Activated CD4-positive, alpha-beta T cell treated with anti-CD3 and anti-CD28 coated beads, Interleukin-2, Interleukin-4, amounts not matched to agents 100 ng/mL and 50 ng/mL, durations not matched to agents 16 hours and 8 hours (primary cell): ENCODE results near the gene PDE8A.

Experiments used
- DNase-seq: peaks from one replicate; pipeline ENCODE4 v3.0.0-alpha.2; 2020; ENCODE audit warnings: low spot score

Gene PDE8A

GRCh38 chr15:84981711-84982300, at the start of gene PDE8A:
TSS of gene PDE8A (plus strand) at chr15:84981856. CDS start at chr15:84982163, 307 bp downstream.
- DNase-seq, result peak; percentile 47

- DNase-seq, result no peak
These were observed 46.5 kb upstream of the PDE8A start for GRCh38 chr15:84934942-84935729.

GRCh38 chr15:84937144-84937543, 44.5 kb upstream of the PDE8A start:
- no peak for DNase-seq

- no peak for DNase-seq
These were observed 42.9 kb upstream of the PDE8A start for GRCh38 chr15:84938726-84939125.

GRCh38 chr15:84940399-84940798, 41.3 kb upstream of the PDE8A start:
- DNase-seq, result no peak

- no peak for DNase-seq
These were observed 39.2 kb upstream of the PDE8A start for GRCh38 chr15:84942456-84942855.

- DNase-seq, result no peak
These were observed 37.3 kb upstream of the PDE8A start for GRCh38 chr15:84944311-84944710.

GRCh38 chr15:84944861-84945260, 36.8 kb upstream of the PDE8A start:
- no peak for DNase-seq

GRCh38 chr15:84946772-84947489, 34.7 kb upstream of the PDE8A start:
- DNase-seq, result no peak

GRCh38 chr15:84947947-84948830, 33.5 kb upstream of the PDE8A start:
- DNase-seq, result no peak

GRCh38 chr15:84949043-84949442, 32.6 kb upstream of the PDE8A start:
- no peak for DNase-seq

GRCh38 chr15:84949845-84950569, 31.6 kb upstream of the PDE8A start:
- no peak for DNase-seq

- no peak for DNase-seq
These were observed 31.0 kb upstream of the PDE8A start for GRCh38 chr15:84950570-84951111.

GRCh38 chr15:84951736-84952135, 29.9 kb upstream of the PDE8A start:
- no peak for DNase-seq

GRCh38 chr15:84953136-84953535, 28.5 kb upstream of the PDE8A start:
- no peak for DNase-seq

- no peak for DNase-seq
These were observed 27.9 kb upstream of the PDE8A start for GRCh38 chr15:84953726-84954125.

GRCh38 chr15:84955089-84955848, 26.4 kb upstream of the PDE8A start:
- peak; percentile 6 for DNase-seq

GRCh38 chr15:84956199-84956598, 25.5 kb upstream of the PDE8A start:
- no peak for DNase-seq

- DNase-seq, result no peak
These were observed 21.1 kb upstream of the PDE8A start for GRCh38 chr15:84960391-84961113.

- no peak for DNase-seq
These were observed 20.6 kb upstream of the PDE8A start for GRCh38 chr15:84961114-84961452.
